Measurements from ENCODE around the gene GARIN5B. TPM values are rescaled to one million over a fixed set of nuclear protein-coding genes. Genes with fewer than 3 reads are reported as not detected.

GARIN5B gene
- polyA plus RNA-seq, 1 donor from 2014 or later = not detected

DNA sequence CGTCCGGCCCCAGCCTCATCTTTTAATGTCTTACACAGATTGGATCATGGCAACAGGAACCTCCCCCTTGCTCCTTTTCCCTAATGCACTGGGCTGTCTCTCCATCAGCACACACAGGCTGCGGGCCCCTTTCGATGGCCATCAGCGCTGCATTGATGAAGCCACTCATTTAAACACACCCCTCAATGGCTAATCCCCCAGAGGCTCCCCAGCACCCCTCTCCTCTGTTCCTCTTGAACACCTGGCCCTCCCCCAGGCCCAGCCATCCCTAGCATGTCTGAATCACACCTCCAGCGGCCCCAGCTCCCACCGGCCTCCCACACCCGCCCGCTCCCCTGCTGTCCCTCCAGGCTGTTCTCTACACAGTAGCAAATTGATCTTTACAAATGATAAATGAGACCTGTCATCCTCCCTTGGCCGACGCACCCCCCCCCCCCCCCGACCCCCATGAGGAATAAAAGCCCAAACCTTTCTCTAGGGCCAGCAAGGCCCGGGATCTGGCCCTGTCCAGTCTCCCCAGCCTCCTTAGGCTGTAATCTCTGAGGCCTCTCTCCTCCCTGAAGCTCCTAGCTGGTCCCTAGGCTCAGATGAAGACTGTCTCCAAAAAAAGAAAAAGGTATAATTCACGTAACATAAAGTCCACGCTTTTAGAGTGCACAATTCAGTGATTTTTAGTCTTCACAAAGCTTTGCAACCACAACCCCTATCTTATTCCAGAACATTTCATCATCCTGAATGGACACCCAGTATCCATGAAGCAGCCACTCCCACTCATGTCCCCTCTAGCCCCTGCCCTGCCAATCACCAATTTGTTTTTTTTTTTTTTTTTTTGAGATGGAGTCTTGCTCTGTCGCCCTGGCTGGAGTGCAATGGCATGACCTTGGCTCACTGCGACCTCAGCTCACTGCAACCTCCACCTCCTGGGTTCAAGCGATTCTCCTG, 30.0 kb upstream of the GARIN5B start:
- Mint-ChIP-seq H3K36me3 (peaks cover 2% of the 10 kb centered on the region), H3K27ac (peak overlapping the region in 1 of 3 donors; percentile 60), H3K4me1 (peaks cover 7 to 24% (median 10%) of the 10 kb centered on the region in 3 donors), H3K27me3 (no peaks in the 10 kb centered on the region), H3K9me3 (no peaks in the 10 kb centered on the region), H3K4me3 (no peak overlapping the region)

DNA sequence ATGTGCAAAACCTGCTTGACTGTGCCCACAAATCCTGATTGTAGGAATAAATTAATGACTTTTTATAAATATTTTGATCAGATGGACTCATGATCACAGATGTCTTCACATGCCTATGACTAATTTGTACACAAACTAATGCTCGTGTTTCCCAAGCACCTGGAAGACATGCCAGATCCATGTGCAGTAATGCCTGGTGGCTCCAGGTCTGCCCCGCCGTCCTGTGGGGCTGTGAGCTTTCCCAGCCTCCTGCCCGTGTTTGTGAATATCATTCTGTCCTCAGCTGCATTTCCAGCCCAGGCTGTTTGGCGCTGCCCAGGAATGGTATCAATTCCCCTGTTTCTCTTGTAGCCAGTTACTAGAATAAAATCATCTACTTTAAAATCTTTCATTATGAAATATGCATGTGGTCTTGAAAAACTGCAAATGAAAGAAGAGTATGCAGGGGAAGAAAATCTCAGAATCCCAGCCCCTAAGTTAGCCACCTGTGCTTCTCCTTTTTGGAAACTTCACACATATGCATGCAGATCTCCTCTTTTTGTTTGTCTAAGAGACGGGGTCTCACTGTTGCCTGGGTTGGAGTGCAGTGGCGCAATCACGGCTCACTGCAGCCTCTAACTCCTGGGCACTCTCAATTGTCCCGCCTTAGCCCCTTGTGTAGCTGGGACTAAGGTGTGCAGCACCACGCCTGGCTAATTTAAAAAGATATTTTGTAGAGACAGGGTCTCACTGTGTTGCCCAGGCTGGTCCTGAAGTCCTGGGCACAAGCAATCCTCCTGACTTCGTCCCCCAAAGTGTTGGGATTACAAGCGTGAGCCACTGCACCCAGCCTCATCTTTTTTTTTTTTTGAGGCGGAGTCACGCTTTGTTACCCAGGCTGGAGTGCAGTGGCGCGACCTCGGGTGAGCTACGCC, 28.9 kb upstream of the GARIN5B start:
- Mint-ChIP-seq H3K9me3 (no peaks in the 10 kb centered on the region), H3K27ac (peak overlapping the region in 1 of 3 donors; percentile 60), H3K36me3 (peaks cover 2% of the 10 kb centered on the region), H3K4me1 (peaks cover 11 to 34% (median 16%) of the 10 kb centered on the region in 3 donors), H3K27me3 (no peaks in the 10 kb centered on the region), H3K4me3 (no peak overlapping the region)

DNA sequence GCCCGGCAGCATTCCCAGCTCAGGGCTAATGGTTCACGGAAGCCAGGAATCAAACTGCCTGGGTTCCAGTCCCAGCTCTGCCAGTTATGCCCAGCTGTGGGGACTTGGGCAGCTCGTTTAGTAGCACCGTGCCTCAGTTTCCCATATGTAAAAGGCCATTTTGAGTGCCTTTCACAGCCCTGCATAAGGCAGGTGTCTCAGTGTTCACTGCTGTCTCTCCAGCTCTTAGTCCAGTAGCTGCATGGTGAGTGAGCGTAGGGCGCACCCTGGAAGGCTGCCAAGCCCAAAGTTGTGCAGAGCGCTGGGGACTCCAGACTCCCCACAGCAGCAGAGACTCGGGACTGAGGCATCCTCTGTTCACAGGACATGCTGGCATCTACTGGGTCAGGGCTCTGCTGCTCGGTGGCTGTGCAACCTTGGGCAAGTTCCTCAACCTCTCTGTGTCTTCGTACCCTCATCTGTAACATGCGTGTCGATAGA, 28.2 kb upstream of the GARIN5B start:
- Mint-ChIP-seq H3K9me3 (no peaks in the 10 kb centered on the region), H3K4me3 (peak overlapping the region in 1 of 4 donors; percentile 61), H3K36me3 (peaks cover 2% of the 10 kb centered on the region), H3K27me3 (no peaks in the 10 kb centered on the region), H3K4me1 (peaks cover 18 to 39% (median 20%) of the 10 kb centered on the region in 3 donors), H3K27ac (peak overlapping the region in 1 of 3 donors; percentile 60)

DNA sequence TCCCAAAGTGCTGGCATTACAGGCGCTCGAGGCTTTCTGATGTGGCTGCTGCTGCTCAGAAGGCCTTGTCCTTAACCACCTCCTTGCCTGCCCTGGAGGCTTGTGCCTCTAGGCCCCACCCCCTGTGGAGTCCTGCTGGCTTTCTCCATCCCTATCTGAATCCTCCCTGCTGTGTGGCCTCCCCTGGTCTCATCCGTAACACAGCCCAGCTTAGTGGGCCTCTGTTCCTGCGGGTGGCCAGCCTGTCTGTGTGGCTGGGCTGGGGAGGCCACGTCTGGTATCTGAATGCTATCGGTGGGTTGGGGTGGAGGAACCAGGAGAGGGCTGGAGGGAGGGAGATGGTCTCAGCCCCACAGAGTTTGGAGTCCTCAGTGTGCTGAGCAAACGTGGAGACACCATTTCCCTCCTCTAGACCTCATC, 27.4 kb upstream of the GARIN5B start:
- Mint-ChIP-seq H3K9me3 (no peaks in the 10 kb centered on the region), H3K4me3 (peak overlapping the region in 1 of 4 donors; percentile 97), H3K36me3 (peaks cover 4% of the 10 kb centered on the region), H3K4me1 (peaks cover 23 to 40% (median 24%) of the 10 kb centered on the region in 3 donors), H3K27me3 (no peaks in the 10 kb centered on the region), H3K27ac (peak overlapping the region in 1 of 3 donors; percentile 56)

DNA sequence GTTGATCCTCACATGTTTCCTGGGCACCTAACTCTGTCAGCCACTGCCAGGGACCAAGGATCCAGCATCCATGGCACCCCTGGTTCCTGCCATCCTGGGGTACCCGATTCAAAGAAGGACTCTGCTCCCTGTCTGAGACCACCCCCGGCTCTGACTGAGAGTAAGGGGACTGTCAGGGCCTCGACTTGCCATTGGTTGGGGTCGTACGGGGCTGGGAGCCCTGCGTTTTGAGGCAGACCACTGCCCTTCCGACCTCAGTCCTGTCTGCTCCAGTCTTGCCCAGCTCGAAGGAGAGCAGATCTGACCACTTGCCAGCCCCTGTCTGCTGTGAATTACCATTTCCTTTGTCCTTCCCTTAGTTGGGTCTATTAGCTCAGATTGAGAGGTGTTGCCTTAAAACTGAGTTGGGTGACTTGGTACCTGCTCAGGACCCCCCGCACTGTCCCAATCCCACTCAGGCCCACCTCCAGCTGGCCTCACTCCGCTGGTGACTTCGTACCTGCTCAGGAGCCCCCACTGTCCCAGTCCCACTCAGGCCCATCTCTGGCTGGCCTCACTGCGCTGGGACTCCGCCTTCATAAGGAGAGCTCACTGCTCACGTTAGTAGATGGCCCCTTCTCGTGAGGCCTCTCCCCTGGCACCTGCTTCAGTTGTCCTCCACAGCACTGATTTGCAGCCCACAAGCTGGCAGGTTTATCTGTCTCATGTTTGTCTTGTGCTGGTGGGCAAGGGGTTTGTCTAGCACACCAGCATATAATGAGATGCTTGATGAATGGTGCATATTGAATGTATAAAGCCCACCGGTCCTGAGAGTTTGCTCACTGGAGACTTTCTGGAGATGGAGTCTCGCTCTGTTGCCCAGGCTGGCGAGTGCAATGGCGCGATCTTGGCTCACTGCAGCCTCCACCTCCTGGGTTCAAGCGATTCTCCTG, 26.6 kb upstream of the GARIN5B start:
- H3K36me3 Mint-ChIP-seq = peaks cover 4% of the 10 kb centered on the region
- peak overlapping the region in 3 of 4 donors; percentile 41 to 97 (median 43) for H3K4me3 Mint-ChIP-seq
- peaks cover 26 to 43% (median 31%) of the 10 kb centered on the region in 3 donors for H3K4me1 Mint-ChIP-seq
- H3K27ac Mint-ChIP-seq = peak overlapping the region in 1 of 3 donors; percentile 56
- no peaks in the 10 kb centered on the region for H3K27me3 Mint-ChIP-seq
- no peaks in the 10 kb centered on the region for H3K9me3 Mint-ChIP-seq

DNA sequence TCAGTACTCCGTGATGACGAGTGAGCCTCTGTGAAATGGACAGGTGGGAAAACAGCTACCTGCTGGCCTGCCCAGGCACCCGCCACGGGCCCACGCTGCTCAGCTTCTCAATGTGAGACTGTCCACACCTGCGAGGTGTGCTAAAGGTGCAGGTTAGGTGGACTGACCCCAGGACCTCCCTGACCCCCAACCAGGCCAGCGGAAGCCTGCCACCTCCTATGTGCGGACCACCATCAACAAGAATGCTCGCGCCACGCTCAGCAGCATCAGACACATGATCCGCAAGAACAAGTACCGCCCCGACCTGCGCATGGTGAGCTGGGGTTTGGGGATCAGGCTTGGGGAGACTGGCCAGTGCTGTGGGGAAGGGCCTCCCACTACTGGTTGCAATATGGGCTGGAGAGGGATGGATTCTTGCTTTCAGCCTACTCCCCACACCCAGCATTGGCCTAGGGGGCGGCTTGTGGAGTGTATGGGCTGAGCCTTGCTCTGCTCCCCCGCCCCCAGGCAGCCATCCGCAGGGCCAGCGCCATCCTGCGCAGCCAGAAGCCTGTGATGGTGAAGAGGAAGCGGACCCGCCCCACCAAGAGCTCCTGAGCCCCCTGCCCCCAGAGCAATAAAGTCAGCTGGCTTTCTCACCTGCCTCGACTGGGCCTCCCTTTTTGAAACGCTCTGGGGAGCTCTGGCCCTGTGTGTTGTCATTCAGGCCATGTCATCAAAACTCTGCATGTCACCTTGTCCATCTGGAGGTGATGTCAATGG, 24.9 kb upstream of the GARIN5B start:
- Mint-ChIP-seq H3K27ac (peak overlapping the region in 2 of 3 donors; percentile 78 to 93), H3K4me1 (peaks cover 30 to 51% (median 34%) of the 10 kb centered on the region in 3 donors), H3K36me3 (peaks cover 4% of the 10 kb centered on the region), H3K27me3 (no peaks in the 10 kb centered on the region), H3K9me3 (no peaks in the 10 kb centered on the region), H3K4me3 (peak overlapping the region; percentile 97 to 100 (median 100))

DNA sequence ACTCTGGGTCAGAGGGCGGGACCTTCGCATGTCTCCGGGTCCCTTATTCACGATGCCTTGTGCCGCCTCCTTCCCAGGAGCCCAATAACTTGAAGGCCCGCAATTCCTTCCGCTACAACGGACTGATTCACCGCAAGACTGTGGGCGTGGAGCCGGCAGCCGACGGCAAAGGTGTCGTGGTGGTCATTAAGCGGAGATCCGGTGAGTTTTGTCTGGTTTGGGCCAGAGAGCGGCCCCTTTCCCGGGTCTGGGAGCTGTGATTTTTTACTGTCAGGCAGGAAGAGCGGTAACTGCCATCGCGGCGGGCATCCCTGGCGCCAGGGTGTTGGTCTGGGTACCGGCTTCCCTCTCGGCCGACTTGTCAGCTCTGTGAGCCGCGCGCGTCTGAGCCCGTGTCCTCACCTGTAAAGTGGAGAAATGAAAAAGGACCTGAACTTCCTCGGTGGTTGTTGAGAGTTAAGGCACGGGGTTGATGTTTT, 23.5 kb upstream of the GARIN5B start:
- peak overlapping the region; percentile 93 to 100 (median 98) for H3K27ac Mint-ChIP-seq
- H3K4me1 Mint-ChIP-seq = peaks cover 29 to 51% (median 32%) of the 10 kb centered on the region in 3 donors
- H3K4me3 Mint-ChIP-seq = peak overlapping the region; percentile 97 to 100 (median 100)
- no peaks in the 10 kb centered on the region for H3K9me3 Mint-ChIP-seq
- H3K36me3 Mint-ChIP-seq = peaks cover 2% of the 10 kb centered on the region
- no peaks in the 10 kb centered on the region for H3K27me3 Mint-ChIP-seq

DNA sequence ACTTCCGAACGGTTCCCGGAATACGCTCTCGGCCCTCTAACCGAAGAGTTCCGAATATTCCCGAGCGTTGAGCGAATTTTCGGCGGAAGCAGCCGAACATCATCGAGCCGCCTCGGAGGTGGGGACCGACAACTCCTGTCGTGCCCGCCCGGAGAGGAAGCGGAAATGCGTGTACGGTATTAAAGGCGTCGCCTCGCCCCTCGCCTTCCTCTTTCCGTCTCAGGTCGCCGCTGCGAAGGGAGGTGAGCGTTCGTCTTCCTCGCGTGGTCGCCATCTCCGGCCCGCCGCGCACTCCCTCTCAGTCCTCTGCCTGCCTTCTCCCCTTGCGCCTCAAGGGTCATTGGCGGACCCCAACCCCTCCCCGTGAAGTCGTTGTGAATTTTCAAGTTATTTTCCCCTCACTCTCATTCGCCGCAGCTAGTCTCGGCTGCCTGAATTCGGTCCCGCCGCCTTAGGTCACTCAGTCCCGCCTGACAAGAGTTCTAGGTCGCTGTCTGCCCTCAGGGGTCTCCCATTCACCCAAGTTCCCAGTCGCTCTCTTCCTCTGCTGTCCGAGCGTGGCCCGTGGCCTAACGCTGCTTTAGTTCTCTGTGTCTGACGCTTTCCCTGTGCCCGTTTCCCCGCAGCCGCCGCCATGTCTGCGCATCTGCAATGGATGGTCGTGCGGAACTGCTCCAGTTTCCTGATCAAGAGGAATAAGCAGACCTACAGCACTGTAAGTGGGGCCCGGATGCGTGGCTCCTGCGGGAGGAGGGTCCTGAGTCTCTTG, 22.8 kb upstream of the GARIN5B start, which contains the start of gene RPL28:
Gene RPL28 (plus strand): TSS at position 209 of the 769 bp plus-strand sequence. CDS start 426 bp downstream, at position 635.
- Mint-ChIP-seq H3K27me3 (no peaks in the 10 kb centered on the region), H3K4me1 (peaks cover 28 to 51% (median 32%) of the 10 kb centered on the region in 3 donors), H3K9me3 (no peaks in the 10 kb centered on the region), H3K27ac (peak within 1 kb of the TSS; percentile 93 to 100 (median 98)), H3K4me3 (peak within 1 kb of the TSS; percentile 97 to 100 (median 100)), H3K36me3 (peaks cover 2% of the 10 kb centered on the region)

DNA sequence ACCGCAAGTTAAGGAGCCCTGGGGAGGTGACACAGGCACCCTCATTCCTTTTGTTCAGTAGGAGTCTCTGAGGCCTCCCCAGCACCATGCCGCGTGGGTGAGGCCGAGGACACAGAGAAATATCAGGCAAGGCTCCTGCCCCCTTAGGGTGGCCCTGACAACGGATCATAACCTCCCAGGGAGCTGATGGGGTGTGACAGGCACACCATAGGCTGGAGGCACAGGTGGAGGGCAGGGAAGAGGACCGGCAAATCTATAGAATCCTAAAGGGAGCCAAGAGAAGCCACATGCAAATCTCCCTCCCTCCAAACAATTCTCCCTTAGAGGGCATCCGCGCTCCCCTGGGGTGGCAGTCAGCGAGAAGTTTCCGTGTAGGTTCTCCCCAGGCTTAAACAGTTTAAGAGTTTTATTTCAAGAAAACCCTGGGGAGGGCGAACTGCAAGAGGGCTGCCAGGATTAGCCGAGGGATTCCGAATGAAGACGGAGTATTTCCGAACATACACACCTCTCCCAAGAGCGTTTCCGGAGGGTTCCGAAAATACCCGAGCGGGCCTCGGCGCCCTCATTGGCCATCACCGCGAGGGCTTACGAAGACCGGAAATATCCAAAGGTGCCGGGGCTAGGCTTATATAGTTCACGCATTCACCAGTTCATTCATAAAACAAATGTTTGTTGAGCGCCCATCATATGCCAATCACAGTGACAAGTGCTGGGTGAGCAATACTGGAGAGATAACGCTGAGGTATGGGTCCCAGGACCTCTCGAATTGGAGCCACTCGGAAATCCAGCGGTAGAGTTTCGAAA, 22.1 kb upstream of the GARIN5B start:
- no peaks in the 10 kb centered on the region for H3K27me3 Mint-ChIP-seq
- H3K4me1 Mint-ChIP-seq = peaks cover 24 to 47% (median 32%) of the 10 kb centered on the region in 3 donors
- H3K4me3 Mint-ChIP-seq = peak overlapping the region; percentile 97 to 100 (median 100)
- H3K36me3 Mint-ChIP-seq = peaks cover 2% of the 10 kb centered on the region
- peak overlapping the region; percentile 93 to 100 (median 98) for H3K27ac Mint-ChIP-seq
- no peaks in the 10 kb centered on the region for H3K9me3 Mint-ChIP-seq

DNA sequence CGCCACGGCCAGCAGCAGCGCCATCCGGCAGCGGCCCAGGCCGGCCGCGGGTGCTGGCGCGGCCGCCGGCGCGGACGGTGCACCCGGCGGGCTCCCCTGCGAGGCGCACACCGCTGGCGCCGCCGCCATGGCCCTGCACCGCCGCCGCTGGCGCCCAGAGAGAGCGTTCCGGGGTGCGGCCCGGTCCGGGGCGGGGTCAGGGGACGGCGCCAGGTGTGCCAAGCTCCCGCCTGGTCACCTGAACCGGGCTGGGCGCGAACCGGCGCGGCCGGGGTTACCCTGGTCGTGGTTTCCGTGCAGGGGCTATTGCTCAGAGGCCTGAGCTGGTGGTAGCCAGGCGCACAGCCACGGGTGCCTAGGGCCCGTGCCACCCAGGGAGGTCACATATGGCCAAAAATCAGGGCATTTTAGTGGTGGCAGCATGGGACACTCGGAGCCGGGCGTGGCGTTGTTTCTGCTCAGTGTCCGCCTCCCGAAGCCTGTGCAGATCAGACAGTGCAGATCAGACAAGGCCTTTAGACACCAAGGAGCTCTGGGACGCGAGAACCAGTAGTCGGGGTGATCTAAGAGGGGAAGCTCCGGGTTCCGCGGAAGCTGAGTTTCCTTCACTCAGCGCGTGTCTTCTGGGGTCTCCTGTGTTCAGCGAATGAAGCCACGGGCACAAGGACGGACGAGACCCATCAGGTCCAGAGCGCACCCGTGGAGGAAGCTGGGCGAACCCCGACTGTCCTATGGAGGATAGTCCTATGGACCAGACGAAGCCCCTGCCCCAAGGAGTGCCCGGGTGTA, 21.3 kb upstream of the GARIN5B start, which contains the start of gene TMEM238:
Gene TMEM238 (minus strand): TSS at position 162 of the 789 bp plus-strand sequence. CDS start 33 bp downstream, at position 129.
- peak within 1 kb of the TSS; percentile 97 to 100 (median 100) for H3K4me3 Mint-ChIP-seq
- H3K27ac Mint-ChIP-seq = peak within 1 kb of the TSS; percentile 93 to 100 (median 98)
- no peaks in the 10 kb centered on the region for H3K27me3 Mint-ChIP-seq
- no peaks in the 10 kb centered on the region for H3K9me3 Mint-ChIP-seq
- peaks cover 24 to 40% (median 32%) of the 10 kb centered on the region in 3 donors for H3K4me1 Mint-ChIP-seq
- peaks cover 6% of the 10 kb centered on the region for H3K36me3 Mint-ChIP-seq

All from IgD-negative memory B cell (primary cell).